MG63 (cell line): ENCODE measurements around the gene WFDC12. TPM values are rescaled to one million over a fixed set of nuclear protein-coding genes. Genes with fewer than 3 reads are reported as not detected.

Experiments
- DNase-seq: peaks from one replicate; pipeline ENCODE4 v3.0.0-alpha.2; 2020
- H3K27me3 ChIP-seq: fragments of 250-450 bp; sonication (Bioruptor Pico); 2 replicates; pipeline ENCODE4 v1.5.1; 2020; ENCODE audit warnings: mild to moderate bottlenecking, moderate library complexity
- H3K36me3 ChIP-seq: fragments of 250-450 bp; sonication (Bioruptor Pico); 2 replicates; pipeline ENCODE4 v1.5.1; 2020; ENCODE audit warnings: mild to moderate bottlenecking, moderate library complexity
- H3K4me3 ChIP-seq: fragments of 250-450 bp; sonication (Bioruptor Pico); 2 replicates; pipeline ENCODE4 v1.5.1; 2020; ENCODE audit warnings: mild to moderate bottlenecking, moderate library complexity
- H3K9me3 ChIP-seq: fragments of 250-450 bp; sonication (Bioruptor Pico); 2 replicates; pipeline ENCODE4 v1.5.1; 2020; ENCODE audit warnings: mild to moderate bottlenecking, moderate library complexity
- total RNA-seq: library from RNA; depleted of rRNA; stranded (reverse); fragments of >200 nt; shearing (Covaris generic); gene quantifications from 2 replicates; pipeline ENCODE4 v1.2.3, GENCODE V29; 2014; ENCODE audit warnings: low replicate concordance

Gene WFDC12
- total RNA-seq, 1 experiment from 2014 or later: not detected

DNA sequence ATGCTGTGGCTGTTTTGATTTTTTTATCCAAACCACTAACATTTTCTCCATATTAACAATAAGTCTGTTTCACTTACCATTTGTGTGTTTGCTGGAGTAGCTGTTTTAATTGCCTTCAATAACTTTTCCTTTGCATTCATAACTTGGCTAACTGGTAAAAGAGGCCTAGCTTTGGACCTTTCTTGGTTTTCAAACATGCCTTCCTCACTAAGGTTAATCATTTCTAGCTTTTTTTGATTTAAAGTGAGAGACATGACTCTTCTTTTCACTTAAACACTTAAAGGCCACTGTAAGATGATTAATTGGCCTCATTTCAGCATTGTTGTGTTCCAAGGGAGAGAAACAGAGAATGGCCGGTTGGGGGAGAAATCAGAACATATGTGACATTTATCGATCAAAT is 2.9 kb downstream of the WFDC12 start:
- Histone ChIP-seq H3K36me3 (no peaks in the 10 kb centered on the region), H3K4me3 (no peak overlapping the region), H3K9me3 (no peaks in the 10 kb centered on the region), H3K27me3 (no peaks in the 10 kb centered on the region)
- DNase-seq: no peak

DNA sequence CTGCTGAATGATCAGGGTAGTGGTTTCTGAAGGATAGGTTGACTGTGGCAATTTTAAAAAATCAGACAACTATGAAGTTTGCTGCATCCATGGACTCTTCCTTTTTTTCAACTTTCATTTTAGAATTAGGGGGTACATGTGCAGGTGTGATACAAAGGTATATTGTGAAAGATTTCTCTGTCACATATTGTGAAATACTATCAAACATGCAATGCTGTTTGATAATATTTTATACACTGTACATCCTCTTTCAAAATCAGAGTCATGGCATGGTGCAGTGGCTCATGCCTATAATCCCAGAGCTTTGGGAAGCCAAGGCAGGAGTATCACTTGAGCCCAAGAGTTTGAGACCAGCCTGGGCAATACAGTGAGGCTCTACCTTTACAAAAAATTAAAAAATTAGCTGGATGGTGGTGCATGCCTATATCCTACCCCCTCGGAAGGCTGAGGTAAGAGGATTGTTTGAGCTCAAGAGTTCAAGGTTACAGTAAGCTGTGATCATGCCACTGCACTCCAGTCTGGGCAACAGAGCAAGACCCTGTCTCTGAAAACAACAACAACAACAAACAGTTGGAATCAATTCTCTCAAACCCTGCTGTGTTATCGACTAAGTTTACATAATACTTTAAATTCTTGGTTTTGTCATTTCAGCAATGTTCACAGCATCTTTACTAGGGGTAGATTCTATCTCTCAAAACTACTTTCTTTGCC is 4.6 kb downstream of the WFDC12 start:
- no peaks in the 10 kb centered on the region for H3K27me3 ChIP-seq
- H3K36me3 ChIP-seq: no peaks in the 10 kb centered on the region
- no peak for DNase-seq
- H3K9me3 ChIP-seq: no peaks in the 10 kb centered on the region
- no peak overlapping the region for H3K4me3 ChIP-seq

DNA sequence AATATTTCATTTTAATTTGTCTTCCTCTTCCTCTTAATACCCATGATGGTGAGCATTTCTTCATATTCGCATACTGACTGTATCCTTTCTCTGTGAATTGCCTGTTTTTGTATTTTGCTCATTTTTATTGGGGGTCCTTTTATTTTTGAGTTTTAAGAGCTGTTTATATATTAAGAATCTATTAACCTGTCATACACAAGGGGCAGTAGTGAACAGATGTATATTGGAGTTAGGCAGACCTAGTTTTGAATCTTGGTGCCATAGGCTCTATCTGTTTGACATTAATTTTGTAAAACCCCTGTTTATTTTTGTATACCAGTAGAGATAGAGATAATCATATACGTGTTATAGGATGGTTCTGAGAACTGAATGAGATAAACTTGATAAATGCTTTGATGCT is 6.2 kb downstream of the WFDC12 start:
- no peak for DNase-seq
- no peaks in the 10 kb centered on the region for H3K27me3 ChIP-seq
- H3K4me3 ChIP-seq: no peak overlapping the region
- H3K9me3 ChIP-seq: no peaks in the 10 kb centered on the region
- H3K36me3 ChIP-seq: no peaks in the 10 kb centered on the region

DNA sequence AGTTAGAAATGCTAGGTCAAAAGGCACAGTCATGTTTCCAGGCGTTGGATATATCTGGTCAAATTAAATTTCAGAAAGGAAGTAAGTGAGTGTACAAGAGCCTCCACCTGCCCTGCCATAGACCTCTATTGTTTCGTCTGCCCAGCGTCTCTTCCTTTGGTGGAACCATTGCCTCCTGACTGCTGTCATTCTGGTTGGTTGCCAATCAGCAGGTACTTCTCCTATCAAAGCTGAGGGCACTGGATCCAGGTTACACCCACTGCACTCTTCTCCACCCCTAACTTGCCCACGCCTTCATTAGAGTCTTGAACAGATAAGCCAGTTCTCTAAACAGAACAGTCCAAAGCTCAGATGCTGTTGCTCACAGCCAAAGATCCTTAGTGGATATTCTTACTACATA is 6.7 kb downstream of the WFDC12 start:
- no peaks in the 10 kb centered on the region for H3K36me3 ChIP-seq
- no peaks in the 10 kb centered on the region for H3K9me3 ChIP-seq
- no peak overlapping the region for H3K4me3 ChIP-seq
- no peaks in the 10 kb centered on the region for H3K27me3 ChIP-seq
- DNase-seq: no peak

DNA sequence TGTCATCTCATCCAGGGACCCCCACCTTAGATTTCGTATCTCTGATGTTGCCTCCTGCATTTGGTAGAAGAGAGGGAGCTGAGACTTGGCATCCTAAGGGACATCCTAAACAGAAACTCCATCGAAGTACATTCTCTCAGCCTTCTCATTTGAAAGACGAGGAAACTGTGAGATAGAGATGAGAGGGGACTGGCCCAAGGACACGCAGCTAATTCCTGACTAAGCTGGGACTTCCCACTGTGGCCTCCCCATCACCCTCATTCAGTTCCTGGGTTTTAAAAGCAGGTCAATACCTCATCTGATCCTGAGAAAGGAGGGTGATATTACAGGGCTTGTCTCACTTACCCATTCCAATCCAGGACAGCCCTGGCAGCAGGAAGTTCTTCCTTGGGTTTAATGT is 8.4 kb downstream of the WFDC12 start:
- no peak for DNase-seq
- H3K4me3 ChIP-seq: no peak overlapping the region
- no peaks in the 10 kb centered on the region for H3K36me3 ChIP-seq
- no peaks in the 10 kb centered on the region for H3K9me3 ChIP-seq
- no peaks in the 10 kb centered on the region for H3K27me3 ChIP-seq

DNA sequence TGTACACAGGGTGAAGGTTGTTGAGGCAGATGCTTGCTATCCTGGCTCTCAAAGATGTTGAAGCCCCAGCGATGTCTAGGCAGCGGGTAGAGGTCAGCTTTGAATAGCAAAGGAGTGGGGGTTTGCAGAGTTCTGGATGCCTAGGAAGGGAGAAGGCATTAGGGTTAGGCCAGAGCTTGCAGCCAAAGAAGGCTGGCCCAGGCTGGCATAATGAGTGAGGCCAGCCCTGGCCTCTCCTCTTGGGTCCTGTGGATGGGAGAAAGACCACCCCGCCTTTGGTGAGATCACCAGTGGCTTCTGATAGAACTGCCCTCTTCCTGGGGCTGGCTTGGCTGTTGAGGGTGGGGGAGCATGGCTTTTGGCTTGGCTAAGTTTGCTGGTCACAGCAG is 8.9 kb downstream of the WFDC12 start:
- DNase-seq: no peak
- no peaks in the 10 kb centered on the region for H3K9me3 ChIP-seq
- no peaks in the 10 kb centered on the region for H3K36me3 ChIP-seq
- no peak overlapping the region for H3K4me3 ChIP-seq
- no peaks in the 10 kb centered on the region for H3K27me3 ChIP-seq

DNA sequence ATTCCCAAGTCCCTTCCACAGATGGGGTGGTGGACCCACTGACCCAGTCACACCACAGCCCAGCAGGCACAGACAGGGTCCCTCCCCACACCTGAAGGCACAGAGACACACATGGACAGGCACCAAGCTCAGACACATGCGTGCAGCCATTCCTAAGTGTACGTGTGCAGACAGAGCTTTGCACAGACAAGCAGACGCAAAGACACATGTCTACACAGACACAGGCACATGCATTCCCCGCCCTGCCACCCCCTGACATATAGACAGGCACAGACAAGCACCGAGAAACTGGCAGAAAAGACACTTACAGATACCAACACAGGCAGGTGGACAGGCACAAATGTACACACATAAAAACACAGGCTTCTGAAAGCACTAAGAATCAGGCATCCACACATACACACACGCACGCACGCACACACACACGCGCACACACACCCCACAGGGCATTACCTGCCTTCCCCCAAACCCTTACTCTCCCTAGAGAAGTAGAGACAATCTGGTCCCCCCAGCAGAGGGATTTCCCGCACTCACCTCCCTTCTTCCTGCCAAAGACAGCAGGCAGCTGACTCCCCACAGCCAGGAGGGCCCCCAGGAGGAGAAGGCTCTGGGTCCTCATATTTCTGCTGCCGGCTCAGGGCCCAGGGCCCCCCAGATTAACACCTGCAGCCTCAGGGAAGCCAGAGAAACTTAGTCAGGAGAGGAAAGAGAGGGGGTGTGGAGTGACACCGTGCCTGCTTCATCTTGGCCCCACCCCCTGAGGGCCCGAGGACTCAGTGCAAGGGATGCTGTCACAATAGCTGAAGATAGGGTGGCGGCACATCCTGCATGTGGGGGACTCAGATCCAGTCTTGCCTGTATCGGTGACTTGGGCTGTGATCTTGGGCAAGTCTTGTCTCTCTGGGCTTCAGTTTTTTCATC is 9.5 kb downstream of the WFDC12 start, which contains the start of gene WFDC5:
TSS of gene WFDC5 (minus strand) at position 710 of the 921 bp plus-strand sequence. CDS start at position 619, 91 bp downstream.
- Histone ChIP-seq H3K27me3 (no peaks in the 10 kb centered on the region), H3K9me3 (no peaks in the 10 kb centered on the region), H3K36me3 (no peaks in the 10 kb centered on the region), H3K4me3 (no peak within 1 kb of the TSS)
- no peak for DNase-seq

DNA sequence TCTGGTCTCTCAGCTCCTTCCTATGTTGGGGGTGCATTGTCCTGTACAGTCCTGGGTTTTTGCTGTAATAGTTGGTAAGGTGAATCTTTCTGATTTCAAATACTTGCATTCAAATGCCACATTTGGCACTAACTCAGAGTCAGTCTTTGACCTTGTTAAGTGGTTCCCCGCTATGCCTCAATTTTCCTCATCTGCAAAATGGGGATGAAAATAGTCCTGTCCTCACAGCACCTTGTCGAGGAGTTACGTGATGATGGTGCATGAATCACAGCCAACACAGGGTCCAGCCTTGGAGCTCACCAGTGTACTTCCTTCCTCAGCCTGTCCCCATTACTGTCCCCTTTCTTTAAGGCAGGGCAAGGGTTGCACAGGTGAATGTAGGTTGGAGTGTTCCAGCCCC is 10.4 kb downstream of the WFDC12 start:
- Histone ChIP-seq H3K9me3 (no peaks in the 10 kb centered on the region), H3K27me3 (no peaks in the 10 kb centered on the region), H3K4me3 (no peak overlapping the region), H3K36me3 (no peaks in the 10 kb centered on the region)
- DNase-seq: no peak

DNA sequence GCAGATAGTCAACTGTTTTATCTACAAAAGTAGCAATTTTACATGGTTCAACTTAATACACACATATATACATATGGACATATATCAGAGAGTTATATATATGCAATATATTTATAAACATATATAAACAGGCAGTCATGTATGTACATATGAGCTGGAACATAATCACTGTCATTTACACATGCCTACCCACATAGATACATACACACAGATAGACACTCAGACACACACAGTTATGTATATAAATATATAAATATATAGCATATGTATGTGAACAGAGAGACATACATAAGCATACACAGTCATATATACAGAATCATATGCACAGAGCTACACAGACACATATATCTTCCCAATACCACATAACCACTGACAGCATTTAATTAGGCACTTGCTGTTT is 11.5 kb downstream of the WFDC12 start:
- H3K27me3 ChIP-seq: no peaks in the 10 kb centered on the region
- no peak for DNase-seq
- H3K9me3 ChIP-seq: no peaks in the 10 kb centered on the region
- no peaks in the 10 kb centered on the region for H3K36me3 ChIP-seq
- no peak overlapping the region for H3K4me3 ChIP-seq

DNA sequence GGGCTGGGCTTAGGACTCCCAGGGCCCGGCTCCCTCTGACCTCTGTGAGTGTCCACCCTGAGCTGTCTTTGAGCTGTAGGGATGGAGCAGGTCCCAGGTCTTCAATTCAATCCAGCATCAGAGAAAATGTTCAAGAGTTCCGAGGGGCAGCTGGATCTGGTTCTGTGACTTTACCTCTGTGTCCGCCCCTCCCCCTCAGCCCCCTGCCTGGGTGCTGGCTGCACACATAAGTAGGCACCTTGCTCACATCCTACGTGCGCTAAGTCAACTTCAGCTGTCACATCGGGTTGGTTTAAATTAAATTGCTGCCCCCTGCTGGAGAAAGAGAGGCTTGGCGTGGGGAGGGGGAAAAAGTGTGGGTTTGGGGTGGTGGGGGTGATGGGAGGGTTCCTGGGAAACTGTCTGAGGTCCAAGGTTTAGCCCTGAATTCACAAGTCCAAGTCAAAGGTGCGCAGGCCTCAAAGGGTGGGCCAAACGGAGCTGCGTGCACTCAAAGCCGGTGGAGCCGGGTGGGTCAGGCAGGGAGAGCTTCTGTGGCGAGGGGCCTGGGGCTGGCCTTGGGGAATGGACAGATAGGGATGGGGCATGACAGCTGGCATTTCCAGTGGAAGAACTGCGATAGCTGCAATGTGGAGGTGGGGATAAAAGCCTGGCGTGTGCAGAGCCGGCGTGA is 12.3 kb downstream of the WFDC12 start:
- H3K36me3 ChIP-seq: no peaks in the 10 kb centered on the region
- no peak for DNase-seq
- no peaks in the 10 kb centered on the region for H3K27me3 ChIP-seq
- no peak overlapping the region for H3K4me3 ChIP-seq
- no peaks in the 10 kb centered on the region for H3K9me3 ChIP-seq

DNA sequence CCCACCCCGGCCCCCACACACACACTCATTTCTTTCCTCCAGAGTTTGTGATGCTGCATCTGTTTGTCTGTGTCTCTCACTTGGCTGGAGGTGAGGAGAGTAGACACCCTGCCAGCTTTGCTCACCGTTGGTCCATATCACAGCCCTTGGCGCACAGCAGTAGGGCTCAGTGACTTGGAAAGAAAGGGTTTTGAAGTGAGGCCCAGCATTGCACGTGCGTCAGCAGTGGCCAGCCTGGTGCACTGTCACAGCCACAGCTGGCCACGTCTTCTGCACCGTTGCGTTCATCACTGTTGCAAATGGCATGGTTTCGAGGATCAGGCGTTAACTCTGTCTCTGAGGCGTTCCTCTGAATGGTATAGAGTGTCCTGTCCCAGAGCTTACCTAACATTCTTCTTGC is 13.0 kb downstream of the WFDC12 start:
- Histone ChIP-seq H3K4me3 (no peak overlapping the region), H3K27me3 (no peaks in the 10 kb centered on the region), H3K9me3 (no peaks in the 10 kb centered on the region), H3K36me3 (no peaks in the 10 kb centered on the region)
- DNase-seq: no peak

DNA sequence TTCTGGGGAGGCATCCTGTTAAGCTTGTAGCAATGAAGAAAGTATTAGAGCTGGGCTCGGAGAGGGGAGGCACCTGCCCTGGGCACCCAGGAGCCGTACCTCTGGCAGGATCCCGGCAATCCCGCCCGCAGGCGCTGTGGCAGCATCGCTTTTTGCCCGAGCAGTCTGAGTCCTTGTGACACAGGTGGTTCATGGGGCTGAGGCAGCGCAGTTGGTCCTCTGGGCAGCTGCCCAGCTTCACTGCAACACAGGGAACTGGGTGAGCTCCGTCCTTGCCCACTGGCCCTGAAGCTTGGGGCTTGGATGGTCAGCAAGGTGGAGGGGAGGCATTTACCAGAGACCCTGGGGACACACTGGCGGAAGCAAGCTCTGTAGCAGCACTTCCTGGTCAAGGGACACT is 14.0 kb downstream of the WFDC12 start:
- Histone ChIP-seq H3K27me3 (no peaks in the 10 kb centered on the region), H3K4me3 (no peak overlapping the region), H3K9me3 (no peaks in the 10 kb centered on the region), H3K36me3 (no peaks in the 10 kb centered on the region)
- no peak for DNase-seq

DNA sequence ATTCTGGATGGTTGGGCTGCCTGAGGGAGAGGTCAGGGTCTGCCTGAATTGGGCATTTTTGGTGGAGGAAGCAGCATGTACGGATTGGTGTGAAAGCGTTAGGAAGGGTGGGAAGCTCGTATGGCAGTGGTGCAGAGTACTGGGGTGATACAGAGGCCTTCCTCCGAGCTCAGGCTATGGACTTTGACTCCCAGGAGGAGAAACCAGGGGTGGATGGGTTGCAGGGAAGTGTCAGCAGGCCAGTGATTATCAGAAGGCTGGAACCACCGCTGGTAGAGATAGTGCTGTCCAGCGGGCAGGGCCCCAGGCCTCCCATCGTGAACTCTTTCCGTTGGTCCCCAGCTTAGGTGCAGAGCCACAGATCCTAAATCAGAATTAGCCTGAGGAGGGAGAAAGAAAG is 14.6 kb downstream of the WFDC12 start:
- no peaks in the 10 kb centered on the region for H3K36me3 ChIP-seq
- no peaks in the 10 kb centered on the region for H3K9me3 ChIP-seq
- DNase-seq: no peak
- H3K4me3 ChIP-seq: no peak overlapping the region
- no peaks in the 10 kb centered on the region for H3K27me3 ChIP-seq

DNA sequence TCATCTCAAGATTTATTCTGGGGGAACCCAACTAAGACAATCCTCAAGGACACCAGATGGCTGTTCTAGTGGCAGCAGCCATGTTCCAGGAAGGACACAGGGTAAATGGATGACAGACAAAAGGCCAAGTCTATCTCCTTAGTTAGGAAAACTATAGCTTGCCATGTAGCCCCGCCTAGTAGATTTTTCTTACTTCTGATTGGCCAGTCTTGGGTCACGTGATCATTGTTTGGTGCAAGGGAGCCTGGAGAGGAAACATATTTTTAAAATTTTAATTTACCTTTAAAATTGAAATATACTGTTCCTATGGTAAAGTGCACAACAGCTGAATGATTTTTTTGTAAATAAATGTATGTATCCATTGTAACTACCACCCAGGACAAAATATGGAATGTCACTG is 18.9 kb downstream of the WFDC12 start:
- DNase-seq: no peak
- no peaks in the 10 kb centered on the region for H3K36me3 ChIP-seq
- no peaks in the 10 kb centered on the region for H3K27me3 ChIP-seq
- no peaks in the 10 kb centered on the region for H3K9me3 ChIP-seq
- no peak overlapping the region for H3K4me3 ChIP-seq

DNA sequence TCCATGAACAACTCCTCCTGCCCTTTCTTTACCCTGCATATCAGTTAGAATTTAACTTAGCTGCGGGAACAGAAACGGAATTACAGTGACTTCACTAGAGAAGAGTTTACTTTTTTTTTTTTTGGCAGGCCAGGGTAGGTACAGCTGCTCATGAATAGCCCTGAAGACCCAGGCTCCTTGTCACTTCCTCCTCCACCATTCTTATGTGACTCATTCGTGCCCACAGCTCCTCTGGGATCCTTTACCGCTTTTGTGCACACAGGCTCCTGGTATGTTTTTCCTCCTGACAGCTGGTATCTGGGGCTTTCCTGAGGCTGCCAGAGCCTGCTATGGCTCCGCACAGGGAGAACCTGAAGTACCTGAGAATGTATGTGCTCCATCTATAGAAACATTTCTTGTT is 19.5 kb downstream of the WFDC12 start:
- peak; percentile 89 for DNase-seq

DNA sequence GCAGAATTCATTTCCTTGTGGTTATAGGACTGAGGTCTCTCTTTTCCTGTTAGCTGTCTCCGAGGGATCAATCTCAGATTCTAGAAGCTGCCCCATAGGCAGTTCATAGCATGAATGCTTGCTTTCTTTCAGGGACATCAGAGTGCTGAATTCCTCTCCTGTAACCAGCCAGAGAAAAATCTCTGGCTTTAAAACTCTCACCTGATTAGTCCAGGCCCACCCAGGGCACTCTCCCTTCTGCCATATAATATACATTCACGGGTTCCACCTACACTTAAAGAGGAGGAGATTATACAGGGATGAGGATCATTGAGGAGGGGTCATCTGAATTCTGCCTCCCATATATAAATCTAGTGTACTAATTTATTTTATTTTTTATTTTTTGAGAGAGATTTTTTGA is 21.2 kb downstream of the WFDC12 start:
- no peak for DNase-seq
- Histone ChIP-seq H3K27me3 (no peaks in the 10 kb centered on the region), H3K36me3 (no peaks in the 10 kb centered on the region), H3K9me3 (no peaks in the 10 kb centered on the region), H3K4me3 (no peak overlapping the region)

More for the DNA sequence above, 19.5 kb downstream of the WFDC12 start:
- Histone ChIP-seq H3K36me3 (no peaks in the 10 kb centered on the region), H3K9me3 (no peaks in the 10 kb centered on the region), H3K27me3 (no peaks in the 10 kb centered on the region), H3K4me3 (no peak overlapping the region)

DNA sequence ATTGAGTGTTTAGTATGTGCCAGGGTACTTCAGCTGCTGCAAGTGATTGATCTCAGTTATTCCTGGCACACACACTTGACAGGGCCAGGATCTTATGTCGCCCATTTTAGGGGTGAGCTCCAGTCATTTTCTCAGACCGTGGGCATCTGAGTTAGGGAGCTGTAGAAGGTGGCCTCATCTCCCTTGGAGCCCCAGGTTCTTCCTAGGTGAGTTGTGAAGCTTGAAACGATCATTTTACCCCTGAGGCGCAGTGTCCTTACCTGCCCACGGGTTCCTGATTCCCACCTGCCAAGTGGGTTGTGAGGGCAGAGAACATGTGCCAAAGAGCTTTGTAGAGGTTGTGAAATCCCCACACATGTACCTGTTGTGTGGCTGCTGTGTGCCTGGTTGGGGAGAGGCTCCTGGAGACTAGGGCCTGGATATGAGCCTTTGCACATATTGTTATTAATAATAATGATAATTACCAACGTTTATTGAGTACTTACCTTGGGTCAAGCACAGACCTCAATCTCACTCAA is 22.9 kb downstream of the WFDC12 start:
- no peak for DNase-seq
- H3K36me3 ChIP-seq: no peaks in the 10 kb centered on the region
- no peaks in the 10 kb centered on the region for H3K27me3 ChIP-seq
- H3K9me3 ChIP-seq: no peaks in the 10 kb centered on the region
- H3K4me3 ChIP-seq: no peak overlapping the region
